HG02678 (cell line): Measurements from ENCODE around the gene MROH2A.
"Not testable (repeated sequence)": the region's sequence is repeated elsewhere in the genome, so short reads cannot be mapped to it uniquely, and the experiment has no call there.

Experiments
- ATAC-seq: cut with Tn5 transposase; IDR thresholded peaks from one replicate; pipeline ENCODE4 v1.9.1; 2021; ENCODE audit warnings: mild to moderate bottlenecking, moderate library complexity; ENCODE audit not compliant: unreplicated experiment

MROH2A gene, protein sequence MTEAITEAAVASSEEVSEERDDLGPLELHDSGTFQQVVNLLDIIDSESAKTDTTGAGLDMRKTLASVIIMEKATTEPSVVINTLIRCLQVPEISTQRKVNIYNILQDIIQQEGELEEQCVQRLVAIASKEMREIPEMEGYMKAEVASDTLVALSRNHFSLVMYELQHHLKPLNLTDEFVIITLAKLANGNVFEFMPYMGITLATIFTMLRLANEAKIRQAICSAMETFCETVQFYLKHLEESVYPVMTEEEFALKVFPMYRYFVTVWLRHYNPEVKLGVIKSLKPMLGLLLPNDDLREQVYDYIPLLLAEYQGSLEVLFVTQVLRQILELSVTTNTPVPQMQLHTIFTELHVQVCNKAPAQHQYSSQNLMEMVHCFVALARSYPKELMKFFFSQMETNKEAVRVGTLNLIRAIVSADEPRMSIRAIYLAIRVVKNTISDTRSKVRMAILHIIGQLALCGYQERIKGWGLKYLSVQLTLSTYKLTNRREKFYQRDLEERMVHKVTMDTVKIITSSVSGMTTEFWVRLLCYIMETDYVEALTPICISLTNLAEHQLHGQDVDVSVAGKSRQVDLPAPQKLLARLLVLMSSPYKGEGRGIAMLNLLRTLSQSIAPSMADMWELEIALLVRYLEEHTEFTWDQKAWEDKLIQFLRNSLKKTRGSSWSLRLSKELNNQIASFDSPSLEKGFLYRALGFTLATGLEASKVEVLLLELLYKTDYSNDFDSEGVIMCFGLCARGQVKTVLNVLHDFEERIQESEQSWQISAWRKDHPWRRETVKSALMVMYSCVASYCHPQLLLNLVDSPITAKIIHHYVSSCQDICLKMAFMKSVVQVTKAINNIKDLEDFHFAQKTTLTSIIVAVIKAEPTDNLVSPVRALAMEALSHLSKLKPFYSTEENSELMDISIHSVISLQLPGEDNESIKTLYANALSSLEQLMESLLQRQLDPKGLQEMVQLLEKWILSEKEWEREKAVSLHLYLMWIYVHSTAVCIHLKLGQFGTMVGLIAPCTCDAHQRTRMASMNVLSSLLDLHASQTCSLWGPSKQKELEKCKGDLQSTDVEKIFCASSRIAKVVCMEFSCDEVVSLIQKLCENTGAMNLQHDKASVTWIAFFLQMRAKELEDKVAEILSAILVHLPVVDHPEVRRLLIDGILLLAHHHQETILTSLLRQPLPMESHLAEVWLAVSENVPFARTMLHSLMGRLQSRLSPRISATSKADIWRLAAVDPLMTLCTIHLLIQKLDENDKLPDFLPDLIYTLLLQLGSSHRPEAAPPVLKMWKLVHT (N-terminal part only)

DNA sequence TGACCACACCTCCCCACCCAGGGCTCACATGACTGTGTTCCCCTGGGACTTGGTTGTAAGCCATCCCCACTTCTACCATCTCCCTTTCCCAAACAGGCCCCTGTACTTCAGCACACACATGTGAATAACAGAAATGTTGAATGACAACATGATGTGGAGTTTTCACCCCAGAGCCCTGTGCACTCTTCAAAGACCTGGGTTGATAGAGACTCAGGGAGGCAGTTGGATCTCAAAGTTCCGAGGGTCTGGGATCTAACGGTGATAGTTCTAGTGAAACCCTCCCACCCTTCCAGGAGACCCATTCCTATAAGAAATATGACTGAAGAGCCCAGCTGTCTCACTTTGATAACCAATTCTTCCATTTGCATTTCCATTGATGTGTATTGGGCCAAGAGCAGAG lies at the start of gene MROH2A:
TSS of gene MROH2A (plus strand) at position 301 of the 400 bp plus-strand sequence. CDS start 1,029 bp downstream, outside the sequence.
- no peak for ATAC-seq

DNA sequence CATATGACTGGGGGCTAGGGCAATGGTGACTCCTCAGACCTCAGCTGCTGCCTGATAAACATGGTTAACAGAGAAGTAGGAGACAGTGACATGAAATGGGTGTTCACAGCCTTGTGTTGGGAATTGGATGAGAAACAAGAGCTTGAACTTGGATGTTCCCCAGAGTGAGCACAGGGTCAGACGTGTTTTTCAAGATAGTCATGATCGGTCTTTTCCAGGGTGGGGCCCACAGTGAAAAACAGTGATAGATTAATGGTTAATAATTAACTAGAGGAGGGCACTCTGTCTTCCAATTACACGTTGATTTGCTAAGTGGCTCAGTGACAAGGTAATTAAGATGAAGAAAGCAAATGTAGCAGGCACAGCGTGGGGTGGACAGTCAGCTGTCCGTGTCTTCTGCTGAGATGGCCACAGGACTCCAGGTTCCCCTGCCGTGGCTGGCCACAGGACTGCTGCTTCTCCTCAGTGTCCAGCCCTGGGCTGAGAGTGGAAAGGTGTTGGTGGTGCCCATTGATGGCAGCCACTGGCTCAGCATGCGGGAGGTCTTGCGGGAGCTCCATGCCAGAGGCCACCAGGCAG lies 49.3 kb upstream of the MROH2A start, which contains the start of gene UGT1A3:
TSS of gene UGT1A3 (plus strand) at position 320 of the 579 bp plus-strand sequence. CDS start at position 405, 85 bp downstream.
- ATAC-seq: no peak

DNA sequence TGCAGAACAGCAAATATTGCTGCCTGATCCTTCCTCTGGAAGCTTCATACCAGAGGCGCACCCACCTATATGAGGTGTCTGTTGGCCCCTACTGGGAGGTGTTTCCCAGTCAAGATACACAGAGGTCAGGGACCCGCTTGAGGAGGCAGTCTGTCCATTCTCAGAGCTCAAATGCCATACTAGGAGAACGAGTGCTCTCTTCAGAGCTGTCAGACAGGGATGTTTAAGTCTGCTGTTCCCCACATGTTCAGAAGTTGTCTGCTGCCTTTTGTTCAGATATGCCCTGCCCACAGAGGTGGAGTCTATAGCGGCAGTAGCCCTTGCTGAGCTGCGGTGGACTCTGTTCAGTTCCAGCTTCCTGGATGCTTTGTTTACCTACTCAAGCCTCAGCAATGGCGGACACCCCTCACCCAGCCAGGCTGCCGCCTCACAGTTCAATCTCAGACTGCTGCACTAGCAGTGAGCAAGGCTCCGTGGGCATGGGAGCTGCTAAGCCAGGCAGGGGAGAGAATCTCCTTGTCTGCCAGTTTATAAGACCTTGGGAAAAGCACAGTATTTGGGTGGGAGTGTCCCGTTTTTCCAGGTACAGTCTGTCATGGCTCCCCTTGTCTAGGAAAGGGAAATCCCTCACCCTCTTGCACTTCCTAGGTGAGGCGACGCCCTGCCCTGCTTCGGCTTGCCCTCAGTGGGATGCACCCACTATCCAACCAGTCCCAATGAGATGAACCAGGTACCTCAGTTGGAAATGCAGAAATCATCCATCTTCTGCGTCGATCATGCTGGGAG lies 41.1 kb upstream of the MROH2A start:
- ATAC-seq: not testable (repeated sequence)

DNA sequence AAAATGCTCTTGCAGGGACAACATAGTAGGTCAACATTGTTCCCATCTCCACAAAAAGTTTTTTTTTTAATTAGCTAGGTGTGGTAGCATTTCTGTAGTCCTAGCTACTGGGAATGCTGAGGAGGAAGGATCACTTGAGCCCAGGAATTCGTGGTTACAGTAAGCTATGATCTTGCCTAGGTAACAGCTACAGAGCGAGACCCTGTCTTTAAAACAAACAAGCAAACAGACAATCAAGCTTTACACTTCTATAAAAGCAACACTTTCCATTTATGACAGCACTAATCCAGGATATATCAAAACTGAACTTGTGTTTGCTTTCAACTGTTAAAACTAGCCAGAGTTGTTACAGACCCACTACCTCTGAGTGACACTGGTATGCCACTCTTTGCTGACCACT lies 37.3 kb upstream of the MROH2A start:
- no peak for ATAC-seq

DNA sequence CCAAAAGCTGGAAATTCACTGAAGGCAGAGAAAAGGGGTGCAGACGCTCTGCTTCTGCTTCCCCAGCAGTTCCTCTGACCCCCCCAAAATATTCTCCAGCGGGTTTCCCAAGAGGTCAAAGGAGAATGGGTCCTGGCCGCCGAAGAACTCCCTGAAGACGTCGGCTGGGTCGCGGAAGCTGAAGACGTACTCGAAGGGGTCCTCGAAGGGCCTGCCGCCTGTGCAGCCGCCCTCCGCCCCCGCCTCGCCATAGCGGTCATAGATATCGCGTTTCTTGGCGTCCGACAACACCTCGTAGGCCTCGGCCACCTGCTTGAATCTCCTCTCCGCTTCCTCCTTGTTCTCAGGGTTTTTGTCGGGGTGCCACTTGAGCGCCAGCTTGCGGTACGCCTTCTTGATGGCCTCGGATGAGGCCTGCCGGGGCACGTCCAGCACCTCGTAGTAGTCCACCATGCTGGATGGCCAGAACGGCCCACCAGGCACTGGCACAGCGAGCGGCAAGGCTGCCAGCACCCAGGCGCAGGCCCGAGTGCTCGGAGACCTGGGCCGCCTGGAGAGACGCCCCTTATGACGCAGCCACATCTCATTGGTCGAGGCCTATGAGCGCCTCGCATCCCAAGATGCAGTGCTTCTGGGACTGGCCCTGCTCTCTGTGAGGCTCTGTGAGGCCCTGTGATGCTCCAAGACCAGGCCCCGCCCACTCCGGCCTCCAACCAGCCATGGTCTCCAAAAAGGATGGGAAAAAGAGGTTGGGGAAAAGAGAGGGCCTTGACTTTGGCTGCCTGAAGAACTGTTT lies 34.5 kb upstream of the MROH2A start:
- ATAC-seq: no peak

DNA sequence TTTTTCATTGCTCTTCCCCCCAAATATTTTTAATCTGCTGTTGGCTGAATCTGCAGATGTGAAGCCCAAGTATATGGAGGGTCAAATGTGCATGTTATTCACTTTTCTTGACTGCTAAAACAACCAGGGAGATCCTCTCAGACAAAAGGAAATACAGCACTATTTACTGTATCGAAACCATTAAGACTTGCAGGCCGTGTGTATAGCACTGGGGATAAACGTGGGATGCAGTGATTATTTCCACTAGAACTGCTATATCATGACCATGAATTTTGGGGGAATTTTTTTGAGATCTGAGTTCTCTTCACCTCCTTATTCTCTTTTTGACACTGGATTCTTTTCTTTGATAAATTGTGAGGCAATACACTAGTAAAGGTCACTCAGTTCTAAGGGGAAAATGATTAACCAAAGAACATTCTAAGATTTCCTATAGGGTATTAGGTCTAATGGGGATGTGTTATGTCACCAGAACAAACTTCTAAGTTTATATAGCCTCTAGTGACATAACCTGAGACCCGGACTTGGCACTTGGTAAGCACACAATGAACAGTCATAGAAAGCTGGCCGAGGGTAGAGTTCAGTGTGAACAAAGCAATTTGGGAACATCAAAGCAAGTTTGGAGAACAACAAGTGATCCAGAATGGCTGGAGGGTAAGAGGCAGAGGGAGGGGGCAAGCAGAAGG lies 32.9 kb upstream of the MROH2A start:
- ATAC-seq: no peak

DNA sequence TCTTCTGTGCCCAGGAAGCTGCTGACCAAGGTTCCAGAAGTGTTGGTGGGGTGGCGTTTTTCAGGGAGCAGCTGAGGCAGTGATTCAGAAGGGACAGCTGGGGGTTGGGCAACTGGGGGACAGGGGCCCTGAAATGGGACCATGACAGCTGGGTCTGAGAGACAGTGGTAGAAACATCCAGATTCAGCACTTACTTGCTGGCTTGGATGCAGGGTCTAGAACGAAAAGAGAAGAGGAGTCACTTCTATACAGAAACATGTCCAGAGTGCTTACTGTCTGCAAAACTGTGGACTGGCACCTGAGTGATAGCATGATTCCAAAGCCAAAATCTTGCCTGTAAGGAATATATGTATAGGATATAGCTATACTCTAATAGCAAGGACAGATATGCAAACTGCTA lies 32.3 kb upstream of the MROH2A start:
- not testable (repeated sequence) for ATAC-seq

DNA sequence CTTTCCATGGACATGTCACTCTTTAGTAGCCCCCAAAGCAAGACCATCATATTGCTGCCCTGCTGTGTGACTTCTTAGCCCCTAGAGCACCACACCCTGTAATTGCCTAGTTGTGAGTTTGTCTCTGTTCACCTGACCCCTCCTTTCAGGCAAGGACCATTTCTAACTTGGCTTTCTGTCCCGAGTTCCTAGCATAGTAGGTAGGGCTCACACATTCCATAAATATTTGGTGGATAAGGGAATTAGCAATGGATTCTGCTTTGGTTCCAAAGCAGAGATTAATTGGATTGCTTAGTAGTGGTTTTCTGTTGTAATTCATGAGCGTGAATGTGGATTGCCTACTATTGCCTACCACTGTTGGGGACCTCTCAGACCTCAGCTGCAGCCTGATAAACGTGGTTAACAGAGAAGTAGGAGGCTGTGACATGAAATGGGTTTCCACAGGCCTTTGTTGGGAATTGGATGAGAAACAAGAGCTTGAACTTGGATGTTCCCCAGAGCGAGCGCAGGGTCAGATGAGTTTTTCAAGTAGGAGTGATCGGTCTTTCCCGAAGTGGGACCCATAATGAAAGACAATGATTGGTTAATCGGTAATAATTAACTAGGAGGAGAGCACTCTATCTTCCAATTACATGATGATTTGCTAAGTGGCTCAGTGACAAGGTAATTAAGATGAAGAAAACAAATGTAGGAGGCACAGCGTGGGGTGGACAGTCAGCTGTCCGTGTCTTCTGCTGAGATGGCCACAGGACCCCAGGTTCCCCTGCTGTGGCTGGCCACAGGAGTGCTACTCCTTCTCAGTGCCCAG lies 31.5 kb upstream of the MROH2A start:
- no peak for ATAC-seq

DNA sequence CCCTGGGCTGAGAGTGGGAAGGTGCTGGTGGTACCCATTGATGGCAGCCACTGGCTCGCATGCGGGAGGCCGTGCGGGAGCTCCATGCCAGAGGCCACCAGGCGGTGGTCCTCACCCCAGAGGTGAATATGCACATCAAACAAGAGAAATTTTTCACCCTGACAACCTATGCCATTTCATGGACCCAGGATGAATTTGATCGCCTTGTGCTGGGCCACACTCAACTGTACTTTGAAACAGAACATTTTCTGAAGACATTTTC lies 30.9 kb upstream of the MROH2A start:
- no peak for ATAC-seq

DNA sequence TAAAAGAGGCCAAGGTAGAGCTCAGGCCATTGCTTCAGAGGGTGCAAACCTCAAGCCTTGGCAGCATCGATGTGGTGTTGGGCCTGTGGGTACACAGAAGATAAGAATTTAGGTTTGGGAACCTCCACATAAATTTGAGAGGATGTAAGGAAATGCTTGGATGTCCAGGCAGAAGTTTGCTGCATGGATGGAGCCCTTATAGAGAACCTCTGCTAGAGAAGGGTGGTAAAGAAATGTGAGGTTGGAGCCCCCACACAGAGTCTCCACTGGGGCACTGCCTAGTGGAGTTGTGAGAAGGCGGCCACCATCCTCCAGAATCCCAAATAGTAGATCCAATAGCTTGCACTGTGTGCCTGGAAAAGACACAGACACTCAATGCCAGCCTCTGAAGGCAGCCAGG lies 27.4 kb upstream of the MROH2A start:
- not testable (repeated sequence) for ATAC-seq

DNA sequence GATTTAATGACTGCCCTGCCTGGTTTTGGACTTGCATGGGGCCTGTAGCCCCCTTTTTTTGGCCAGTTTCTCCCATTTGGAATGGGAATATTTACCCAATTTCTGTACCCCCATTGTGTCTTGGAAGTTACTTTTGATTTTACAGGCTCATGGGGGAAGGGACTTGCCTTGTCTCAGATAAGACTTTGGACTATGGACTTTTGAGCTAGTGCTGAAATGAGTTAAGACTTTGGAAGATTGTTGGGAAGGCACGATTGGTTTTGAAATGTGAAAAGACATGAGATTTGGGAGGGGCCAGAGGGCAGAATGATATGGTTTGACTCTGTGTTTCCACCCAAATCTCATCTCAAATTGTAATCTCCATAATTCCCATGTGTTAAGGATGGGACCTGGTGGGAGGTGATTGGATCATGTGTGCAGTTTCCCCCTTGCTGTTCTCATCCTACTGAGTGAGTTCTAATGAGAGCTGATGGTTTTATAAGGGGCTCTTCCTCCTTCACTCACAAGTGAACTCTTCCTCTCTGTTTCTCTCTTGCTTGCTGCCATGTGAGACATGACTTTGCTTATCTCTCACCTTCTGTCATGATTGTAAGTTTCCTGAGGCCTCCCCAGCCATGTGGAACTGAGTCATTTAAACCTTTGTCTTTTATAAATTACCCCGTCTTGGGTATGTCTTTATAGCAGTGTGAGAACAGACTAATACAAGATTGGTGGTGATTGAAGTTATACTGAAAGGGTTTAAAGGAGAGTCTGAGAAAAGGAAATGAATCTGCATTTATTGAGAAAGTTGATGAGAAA lies 26.7 kb upstream of the MROH2A start:
- ATAC-seq: not testable (repeated sequence)

DNA sequence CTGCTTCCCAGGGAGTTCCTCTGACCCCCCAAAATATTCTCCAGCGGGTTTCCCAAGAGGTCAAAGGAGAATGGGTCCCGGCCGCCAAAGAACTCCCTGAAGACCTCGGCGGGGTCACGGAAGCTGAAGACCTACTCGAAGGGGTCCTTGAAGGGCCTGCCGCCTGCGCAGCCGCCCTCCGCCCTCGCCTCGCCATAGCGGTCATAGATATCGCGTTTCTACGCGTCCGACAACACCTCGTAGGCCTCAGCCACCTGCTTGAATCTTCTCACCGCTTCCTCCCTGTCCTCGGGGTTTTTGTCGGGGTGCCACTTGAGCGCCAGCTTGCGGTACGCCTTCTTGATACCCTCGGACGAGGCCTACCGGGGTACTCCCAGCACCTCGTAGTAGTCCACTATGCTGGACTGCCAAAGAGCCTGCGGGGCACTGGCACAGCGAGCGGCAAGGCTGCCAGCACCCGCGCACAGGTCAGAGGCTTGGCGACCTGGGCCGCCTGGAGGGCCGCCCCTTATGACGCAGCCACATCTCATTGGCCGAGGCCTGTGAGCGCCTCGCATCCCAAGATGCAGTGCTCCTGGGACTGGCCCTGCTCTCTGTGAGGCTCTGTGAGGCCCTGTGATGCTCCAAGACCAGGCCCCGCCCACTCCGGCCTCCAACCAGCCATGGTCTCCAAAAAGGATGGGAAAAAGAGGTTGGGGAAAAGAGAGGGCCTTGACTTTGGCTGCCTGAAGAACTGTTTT lies 23.1 kb upstream of the MROH2A start:
- no peak for ATAC-seq

DNA sequence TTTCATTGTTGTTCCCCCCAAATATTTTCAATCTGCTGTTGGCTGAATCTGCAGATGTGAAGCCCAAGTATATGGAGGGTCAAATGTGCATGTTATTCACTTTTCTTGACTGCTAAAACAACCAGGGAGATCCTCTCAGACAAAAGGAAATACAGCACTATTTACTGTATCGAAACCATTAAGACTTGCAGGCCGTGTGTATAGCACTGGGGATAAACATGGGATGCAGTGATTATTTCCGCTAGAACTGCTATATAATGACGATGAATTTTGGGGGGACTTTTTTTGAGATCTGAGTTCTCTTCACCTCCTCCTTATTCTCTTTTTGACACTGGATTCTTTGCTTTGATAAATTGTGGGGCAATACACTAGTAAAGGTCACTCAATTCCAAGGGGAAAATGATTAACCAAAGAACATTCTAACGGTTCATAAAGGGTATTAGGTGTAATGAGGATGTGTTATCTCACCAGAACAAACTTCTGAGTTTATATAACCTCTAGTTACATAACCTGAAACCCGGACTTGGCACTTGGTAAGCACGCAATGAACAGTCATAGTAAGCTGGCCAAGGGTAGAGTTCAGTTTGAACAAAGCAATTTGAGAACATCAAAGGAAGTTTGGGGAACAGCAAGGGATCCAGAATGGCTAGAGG lies 21.6 kb upstream of the MROH2A start:
- no peak for ATAC-seq

DNA sequence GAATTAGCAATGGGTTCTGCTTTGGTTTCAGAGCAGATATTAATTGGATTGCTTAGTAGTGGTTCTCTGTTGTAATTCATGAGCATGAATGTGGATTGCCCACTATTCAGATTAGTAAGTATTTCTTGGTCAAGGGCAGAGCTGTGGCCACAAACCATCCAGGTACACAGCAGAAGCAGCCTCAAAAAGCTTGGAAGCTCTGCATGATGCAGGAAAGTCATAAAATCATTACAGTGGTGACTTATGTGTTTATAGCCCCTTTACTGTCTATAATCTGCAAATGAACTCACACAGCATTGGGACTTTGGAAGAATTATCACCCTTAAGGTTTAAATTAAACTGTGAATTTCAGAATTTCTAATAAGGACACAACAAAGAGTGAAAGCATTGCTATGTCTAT lies 20.0 kb upstream of the MROH2A start:
- ATAC-seq: no peak

DNA sequence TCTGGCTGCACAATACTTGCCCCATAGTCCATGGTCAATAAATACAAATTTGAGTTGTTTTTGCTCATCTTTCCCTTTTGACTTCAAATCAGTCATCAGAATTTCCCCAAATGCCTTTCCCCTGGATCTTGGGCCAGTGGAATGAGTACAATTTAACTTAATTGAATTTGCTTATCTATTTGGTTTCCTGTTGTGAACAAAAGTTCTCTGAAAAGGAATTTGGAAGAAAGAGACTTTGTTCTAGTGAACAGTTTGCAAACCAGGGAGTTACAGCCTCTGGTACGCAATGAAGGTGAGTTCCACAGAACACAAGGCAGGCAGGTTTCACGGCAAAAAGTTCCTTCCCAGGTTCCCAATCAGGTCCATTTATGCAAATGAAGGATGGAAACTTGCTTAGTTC lies 19.3 kb upstream of the MROH2A start:
- ATAC-seq: no peak

DNA sequence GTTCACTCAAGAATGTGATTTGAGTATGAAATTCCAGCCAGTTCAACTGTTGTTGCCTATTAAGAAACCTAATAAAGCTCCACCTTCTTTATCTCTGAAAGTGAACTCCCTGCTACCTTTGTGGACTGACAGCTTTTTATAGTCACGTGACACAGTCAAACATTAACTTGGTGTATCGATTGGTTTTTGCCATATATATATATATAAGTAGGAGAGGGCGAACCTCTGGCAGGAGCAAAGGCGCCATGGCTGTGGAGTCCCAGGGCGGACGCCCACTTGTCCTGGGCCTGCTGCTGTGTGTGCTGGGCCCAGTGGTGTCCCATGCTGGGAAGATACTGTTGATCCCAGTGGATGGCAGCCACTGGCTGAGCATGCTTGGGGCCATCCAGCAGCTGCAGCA lies 18.1 kb upstream of the MROH2A start, which contains the start of gene UGT1A1:
TSS of gene UGT1A1 (plus strand) at position 228 of the 400 bp plus-strand sequence. CDS start at position 246, 18 bp downstream.
- ATAC-seq: no peak
